GM18498 (cell line): Measurements from ENCODE around the gene NFS1.
"Not testable (repeated sequence)": the region's sequence is repeated elsewhere in the genome, so short reads cannot be mapped to it uniquely, and the experiment has no call there.

Experiments used
- ATAC-seq: cut with Tn5 transposase; IDR thresholded peaks from one replicate; pipeline ENCODE4 v1.9.1; 2021; ENCODE audit warnings: mild to moderate bottlenecking, moderate library complexity; ENCODE audit not compliant: unreplicated experiment

The NFS1 gene

DNA sequence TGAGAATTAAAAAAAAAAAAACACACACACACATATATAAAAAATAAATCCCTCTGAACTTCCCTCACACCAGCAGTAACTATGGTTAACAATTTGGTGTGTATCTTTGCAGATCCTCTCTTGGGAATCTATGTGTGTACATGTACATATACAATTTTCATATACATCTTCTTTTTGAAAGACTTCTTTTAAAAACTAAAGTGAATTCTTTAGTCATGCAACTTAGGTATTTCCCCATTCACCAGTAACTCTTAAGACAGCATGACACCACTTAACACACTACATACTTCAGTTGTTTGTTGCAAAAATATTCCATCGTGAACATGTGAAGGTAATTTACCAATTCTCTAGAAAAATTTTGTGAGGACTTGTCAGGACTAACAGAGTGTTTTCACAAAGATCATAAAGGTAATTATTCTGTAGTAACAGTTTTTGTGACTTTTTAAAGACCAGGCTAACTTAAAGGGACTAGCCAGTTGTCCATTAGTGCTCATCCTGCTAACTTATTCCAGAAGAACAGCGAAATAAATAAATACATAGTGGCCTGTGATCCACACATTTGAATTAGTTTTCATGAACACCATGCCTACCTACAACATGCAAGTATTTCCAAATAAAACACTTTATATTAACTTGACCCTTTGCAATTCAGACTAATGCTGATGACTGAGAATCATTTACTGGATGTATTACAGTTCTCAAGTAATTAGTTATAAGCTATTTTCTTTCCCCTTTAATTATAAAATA, 30.9 kb upstream of the NFS1 start:
- no peak for ATAC-seq

DNA sequence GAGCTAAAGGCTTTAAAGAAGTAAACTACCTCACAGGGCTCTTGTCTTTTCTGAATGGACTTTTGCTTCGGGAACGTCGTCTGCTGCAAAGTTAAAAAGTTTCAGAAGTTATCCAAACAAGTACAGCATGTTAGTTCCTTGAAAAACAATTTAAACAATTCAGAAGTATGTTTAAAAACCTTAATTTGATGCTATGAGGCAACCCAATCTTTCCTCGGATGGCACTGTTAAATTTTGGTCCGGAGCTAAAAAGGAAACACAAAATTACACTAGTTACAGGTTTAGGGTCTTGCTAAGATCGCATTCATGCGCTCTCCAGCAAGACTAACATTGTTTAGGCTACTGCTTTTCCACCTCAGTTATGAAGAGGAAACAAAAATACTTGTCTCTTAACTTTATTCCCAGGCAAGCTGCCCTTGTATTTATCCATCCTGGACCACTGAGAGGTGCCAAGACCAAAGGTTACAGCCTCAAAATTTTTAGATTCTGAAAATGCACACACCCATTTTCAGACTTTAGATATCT, 30.2 kb upstream of the NFS1 start:
- no peak for ATAC-seq

DNA sequence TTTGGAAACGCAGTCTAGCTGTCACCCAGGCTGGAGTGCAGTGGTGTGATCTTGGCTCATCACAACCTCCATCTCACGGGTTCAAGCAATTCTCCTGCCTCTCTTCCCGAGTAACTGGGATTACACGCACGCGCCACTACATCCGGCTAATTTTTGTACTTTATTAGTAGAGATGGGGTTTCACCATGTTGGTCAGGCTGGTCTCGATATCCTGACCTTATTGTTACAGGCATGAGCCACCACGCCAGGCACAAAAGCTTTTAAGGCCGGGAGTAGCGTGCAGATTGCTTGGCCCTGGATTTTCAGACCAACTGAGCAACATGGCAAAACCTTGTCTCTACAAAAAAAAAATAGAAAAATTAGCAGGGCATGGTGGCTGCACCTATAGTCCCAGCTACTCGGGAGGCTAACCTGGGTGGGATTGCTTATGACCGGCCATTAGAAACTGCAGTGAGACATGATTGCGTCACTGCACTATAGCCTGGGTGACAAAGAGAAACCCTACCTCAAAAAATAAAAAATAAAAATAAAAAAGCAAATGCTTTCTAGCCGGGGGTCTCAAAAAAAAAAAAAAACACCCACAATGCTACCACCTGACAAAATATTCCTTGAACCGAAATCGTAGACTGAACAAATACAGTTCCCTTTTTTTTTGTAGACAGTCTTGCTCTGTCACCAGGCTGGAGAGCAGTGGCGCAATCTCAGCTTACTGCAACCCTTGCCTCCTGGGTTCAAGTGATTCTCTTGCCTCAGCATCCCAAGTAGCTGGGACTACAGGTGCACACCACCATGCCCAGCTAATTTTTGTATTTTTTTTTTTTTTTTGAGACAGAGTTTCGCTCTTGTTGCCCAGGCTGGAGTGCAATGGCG, 27.9 kb upstream of the NFS1 start:
- ATAC-seq, result no peak

DNA sequence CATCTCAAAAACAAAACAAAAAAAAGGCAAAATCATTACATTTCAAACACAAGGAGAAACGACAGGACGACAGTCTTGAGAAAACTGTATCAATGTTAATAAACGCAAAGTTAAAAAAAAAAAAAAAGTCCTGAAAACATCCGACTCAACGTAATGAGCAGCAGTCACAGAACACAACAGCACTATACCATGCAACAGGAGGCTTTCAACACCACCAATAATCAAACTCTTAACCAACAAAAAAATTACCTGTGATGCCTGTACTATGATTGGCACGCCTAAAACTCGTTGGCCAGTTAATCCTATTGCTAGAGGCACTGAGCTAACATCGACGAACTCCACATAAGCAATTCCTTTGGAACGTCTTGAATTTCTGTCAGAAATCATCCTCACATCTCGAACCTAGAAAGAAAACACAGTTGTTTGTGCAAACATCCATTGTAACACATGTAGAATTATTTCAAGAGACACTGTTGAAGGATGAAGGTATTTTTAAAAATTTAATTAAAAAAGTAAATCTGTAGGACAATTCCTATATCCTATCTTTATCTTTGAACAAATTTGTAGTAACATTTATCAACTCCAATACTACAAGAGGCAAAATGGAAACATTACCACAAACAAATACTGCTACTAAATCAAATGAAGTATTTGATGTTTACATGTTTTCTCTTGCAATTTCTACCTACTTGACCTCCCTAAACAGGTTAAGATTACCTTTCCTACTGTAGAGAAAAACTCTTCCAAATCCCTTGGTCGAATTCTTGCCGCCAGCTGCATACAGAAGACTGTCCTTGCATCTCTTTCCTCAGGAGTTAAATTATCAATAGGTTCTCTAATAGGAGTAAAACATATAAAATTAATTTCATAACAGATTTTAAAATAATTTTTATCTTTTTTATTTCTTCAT, 25.4 kb upstream of the NFS1 start:
- ATAC-seq, result no peak

DNA sequence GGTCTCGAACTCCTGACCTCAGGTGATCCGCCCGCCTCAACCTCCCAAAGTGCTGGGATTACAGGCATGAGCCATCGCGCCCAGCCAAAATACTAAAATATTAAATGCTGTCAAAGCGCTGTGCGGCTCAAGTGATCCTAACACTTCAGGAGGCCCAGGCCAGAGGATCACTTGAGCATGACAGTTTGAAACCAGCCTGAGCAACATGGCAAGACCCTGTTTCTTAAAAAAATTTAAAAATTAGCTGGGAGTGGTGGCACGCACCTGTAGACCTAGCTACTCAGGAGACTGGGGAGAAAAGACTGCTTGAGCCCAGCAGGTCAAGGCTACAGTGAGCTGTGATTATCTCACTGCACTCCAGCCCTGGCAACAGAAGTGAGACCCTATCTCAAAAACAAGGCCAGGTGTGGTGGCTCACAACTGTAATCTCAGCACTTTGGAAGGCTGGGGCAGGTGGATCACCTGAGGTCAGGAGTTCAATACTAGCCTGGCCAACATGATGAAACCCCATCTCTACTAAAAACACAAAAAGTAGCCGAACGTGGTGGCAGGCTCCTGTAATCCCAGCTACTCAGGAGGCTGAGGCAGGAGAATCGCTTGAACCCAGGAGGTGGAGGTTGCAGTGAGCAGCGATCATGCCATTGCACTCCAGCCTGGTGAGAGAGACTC, 24.6 kb upstream of the NFS1 start:
- not testable (repeated sequence) for ATAC-seq

DNA sequence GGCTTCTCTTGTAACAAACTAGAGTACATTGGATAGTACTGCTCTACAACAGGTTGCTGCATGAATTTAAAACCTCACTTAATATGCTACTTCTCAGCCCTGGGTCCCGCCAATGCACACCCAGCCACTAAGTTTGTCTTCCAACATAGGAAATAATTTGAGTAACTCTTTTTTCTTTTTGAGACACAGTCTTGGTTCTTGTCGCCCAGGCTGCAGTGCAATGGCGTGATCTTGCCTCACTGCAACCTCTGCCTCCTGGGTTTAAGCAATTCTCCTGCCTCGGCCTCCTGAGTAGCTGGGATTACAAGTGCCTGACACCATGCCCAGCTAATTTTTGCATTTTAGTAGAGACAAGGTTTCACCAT, 24.1 kb upstream of the NFS1 start:
- not testable (repeated sequence) for ATAC-seq

DNA sequence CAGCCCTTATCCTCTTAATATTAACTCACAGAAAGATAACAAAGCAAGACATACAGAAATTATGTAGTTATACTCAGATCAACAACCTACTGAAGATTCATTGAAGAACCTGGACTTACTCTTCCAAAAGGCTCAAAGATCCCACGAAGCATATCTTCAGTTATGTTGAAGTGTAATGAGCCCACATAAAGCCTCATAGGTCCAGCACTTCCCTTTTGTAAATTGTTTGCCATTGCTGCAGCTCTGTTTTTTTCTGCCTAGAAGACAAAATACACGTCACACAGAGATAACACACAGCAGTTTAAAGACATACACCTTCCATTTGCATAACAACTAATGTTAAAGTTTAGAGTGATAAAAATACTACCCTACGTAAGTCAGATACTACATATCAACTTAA, 22.5 kb upstream of the NFS1 start:
- ATAC-seq, result no peak

DNA sequence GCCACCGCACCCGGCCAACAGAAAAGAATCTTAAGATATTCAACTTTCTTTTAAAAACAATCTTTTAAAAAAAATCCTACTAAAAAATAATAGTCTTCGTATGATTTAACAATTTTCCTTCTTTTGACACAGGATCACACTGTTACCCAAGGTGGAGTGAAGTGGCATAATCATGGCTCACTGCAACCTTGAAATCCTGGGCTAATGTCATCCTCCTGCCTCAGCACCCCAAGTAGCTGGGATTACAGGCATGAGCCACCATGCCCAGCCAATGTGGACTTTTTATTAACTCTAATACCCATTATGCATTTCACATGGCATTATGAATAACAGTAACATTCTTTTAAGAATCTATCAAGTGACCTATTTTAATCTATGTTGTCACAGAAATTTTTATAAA, 22.1 kb upstream of the NFS1 start:
- no peak for ATAC-seq

DNA sequence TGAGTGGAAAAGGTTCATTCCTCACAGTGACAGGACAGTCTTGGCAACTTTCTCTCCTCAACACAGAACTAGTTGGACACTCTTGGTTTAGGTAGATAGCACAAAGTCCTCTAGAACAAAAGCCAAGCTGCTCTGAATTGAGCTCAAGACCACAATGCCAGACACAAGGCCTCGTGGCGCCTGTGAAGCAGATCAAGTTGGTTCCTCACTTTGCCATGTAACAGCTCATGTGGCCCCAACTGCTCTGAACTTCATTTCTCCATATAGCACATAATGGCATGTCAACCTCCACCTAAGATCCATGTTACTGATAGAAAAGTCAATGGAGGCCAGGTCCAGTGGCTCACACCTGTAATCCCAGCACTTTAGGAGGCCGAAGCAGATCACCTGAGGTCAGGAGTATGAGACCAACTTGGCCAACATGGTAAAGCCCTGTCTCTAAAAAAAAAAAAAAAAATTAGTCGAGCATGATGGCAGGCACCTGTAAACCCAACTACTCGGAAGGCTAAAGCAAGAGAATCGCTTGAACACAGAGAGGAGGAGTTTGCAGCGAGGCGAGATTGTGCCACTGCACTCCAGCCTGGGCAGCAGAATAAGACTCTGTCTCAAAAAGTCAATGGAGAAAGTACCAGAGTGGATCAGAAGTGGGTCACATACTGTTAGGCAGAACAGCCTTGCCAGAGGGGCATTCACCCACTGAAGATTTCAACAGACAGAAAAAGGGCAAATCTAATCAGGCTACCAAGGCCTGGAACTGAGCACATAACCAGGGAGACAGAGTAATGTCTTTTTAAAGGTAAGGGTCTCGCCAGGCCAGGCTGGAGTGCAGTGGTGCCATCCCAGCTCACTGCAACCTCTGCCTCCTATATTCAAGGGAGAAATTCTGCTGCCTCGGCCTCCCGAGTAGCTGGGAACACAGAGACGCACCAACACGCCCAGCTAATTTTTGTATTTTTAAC, 21.3 kb upstream of the NFS1 start:
- no peak for ATAC-seq

DNA sequence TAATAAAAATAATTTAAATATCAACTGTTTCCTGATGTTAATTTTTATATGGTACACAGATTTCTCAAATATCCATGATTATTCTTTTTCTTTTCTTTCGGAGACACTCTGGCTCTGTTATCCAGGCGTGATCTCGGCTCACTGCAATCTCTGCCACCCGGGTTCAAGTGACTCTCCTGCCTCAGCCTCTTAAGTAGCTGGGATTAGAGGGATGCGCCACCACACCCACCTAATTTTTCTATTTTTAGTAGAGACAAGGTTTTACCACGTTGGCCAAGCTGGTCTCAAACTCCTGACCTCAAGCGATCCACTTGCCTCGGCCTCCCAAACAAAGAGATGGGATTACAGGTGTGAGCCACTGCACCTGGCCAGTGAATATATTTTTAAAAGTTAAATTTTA, 20.6 kb upstream of the NFS1 start:
- no peak for ATAC-seq

DNA sequence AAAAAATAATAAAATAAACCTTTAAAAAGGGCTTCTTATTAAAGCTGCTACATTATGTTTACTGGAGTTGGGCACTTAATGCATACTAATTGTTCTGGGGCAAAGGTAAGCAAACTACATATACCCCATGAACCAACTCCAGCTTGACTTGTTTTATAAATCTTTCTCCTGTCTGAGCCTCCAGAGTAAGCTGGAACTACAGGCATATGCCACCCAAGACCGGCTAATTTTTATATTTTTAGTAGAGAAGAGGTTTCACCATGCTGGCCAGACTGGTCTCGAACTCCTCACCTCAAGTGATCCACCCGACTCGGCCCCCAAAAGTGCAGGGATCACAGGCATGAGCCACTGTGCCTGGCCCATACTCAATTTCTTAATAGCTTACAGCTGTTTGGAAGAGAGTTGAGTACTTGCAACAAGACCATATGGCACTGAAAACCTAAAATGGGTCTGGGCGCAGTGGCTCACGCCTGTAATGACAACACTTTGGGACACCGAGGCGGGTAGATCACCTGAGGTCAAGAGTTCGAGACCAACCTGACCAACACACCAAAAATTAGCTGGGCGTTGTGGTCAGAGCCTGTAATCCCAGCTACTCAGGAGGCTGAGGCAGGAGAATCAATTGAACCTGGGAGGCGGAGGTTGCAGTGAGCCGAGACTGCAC, 20.0 kb upstream of the NFS1 start:
- ATAC-seq, result no peak

DNA sequence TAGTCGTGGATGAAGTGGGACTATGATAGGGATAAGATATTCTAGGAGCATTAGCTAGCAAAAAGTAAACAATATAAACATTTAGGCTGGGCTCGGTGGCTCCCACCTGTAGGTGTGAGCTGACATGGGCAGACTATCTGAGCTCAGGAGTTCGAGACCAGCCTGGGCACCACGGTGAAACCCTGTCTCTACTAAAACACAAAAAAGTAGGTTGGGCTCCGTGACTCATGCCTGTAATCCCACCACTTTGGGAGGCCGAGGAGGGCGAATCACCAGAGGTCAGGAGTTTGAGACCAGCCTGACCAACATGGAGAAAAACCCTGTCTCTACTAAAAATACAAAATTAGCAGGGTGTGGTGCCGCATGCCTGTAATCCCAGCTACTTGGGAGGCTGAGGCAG, 19.2 kb upstream of the NFS1 start:
- ATAC-seq, result not testable (repeated sequence)

DNA sequence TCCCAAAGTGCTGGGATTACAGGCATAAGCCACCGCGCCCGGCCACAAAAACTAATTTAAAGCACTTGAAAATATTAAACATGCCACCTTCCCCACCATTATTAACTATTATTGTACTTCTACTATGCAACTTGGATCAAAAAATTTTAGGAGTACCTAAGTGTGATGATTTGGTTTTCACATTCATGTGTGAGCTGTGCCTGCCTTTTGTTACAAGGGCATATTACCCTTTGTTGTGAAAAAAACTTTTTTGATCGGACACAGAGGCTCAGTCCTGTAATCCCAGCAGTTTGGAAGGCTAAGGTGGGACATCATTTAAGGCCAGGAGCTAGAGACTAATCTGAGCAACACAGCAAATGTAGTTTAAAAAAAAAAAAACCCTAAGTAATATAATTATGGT, 17.2 kb upstream of the NFS1 start:
- no peak for ATAC-seq

DNA sequence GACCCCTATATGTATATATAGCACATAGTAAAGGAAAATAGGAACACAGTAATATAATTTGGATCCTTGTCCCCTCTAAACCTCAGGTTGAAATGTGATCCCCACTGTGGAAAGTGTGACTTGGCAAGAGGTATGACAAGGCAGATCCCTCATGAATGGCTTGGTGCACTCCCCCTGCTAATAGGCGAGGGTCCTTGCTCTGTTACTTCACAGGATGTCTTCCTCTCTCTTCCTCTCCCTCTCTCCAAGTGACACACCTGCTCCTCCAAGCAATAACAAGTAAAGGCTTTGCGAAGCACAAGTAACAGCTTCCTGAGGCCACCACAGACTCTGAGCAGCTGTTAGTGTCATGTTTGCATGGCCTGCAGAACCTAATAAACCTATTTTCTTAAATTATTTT, 16.5 kb upstream of the NFS1 start:
- ATAC-seq, result no peak

DNA sequence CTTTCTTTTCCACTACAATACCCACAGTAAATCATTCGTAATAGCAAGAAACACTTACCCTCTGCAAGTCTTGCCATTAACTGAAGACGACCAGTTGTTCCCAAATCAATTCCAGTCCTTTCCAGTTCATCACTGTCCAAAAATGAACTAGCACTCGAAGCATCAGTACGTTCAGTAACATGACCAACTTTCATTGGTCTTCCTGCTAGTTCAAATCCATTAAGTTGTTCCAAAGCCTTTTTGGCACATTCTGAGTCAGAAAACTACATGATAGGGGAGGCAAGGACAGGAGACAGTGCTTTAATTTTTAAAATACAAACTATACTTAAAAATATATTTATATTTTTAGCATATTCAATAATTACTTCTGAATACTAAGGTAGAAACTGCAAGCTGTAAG, 15.0 kb upstream of the NFS1 start:
- ATAC-seq, result no peak

DNA sequence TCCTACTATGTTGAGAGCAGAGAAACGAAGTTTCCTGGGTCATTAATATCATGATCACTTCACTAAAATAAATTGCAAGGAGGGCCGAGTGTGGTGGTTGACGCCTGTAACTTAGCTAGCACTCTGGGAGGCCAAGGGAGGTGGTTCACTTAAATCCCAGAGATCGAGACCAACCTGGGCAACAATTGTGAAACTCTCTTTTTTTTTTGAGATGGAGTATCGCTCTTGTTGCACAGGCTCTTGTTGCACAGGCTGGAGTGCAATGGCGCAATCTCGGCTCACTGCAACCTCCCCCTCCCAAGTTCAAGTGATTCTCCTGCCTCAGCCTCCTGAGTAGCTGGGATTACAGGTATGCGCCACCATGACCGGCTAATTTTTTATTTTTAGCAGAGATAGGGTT, 14.0 kb upstream of the NFS1 start:
- not testable (repeated sequence) for ATAC-seq

DNA sequence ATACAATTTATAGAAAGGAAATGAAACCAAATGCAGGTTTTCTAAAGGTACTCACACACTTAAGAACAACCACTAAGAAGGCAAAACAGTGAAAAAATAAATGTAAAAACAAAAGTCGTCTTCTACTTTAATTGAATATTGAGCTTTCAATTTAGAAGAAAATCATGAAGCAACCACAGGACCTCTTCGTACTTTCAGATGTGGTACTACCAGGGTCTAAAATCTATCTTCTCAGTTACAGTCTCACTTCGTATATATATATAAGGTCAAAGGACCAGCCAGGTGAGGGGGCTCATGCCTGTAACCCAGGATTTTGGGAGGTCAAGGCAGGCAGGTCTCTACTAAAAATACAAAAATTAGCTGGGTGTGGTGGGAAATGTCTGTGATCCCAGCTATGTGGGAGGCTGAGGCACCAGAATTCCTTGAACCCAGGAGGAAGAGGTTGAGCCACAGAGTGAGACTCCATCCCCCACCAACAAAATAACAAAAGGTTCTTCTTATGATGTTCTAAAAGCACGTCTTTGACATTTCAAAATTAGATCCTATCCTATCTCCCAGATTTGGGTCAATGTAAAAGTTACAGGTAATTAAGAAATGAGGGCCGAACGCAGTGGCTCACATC, 12.5 kb upstream of the NFS1 start:
- ATAC-seq, result no peak

DNA sequence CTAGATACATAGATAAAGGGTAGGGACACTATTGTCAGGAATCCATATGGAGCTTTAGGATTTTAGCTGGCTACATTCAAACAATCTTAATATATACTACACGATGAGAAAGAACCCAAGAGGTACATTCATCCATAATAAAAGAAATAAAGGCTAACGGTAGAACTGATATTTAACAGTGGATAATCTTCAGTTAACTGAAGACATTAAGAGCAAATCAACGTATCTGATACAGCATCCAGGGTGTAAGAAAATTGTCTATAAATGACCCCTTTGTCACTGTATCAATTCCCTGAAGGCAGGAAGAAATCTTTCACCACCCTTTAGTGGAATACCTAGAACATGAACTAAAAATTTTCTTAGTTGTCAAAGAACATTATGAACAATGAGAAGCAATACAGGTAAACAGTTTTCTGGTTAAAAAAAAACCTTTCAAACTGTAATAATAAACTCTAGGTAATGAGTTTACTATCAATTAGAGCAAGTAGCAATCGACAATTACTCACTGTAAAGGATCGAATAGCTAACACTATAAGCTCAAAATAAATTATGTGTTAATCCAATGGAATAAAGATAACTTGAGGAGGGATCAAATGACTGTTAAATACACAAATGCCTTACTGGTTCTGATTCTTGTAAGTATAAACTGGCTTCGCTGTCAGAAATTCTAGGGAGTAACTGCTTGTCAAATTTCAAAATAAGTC, 11.9 kb upstream of the NFS1 start:
- no peak for ATAC-seq
